Kidney epithelial cell (primary cell): ENCODE results near the gene ORMDL1. TPM values are rescaled to one million over a fixed set of nuclear protein-coding genes. Genes with fewer than 3 reads are reported as not detected.

Experiments used
- DNase-seq: peaks from one replicate; pipeline ENCODE4 v3.0.0-alpha.2; 2010; ENCODE audit warnings: low read depth
- H3K27me3 ChIP-seq: 2 replicates; pipeline ENCODE4 v1.6.0; 2011; ENCODE audit warnings: low read length; ENCODE audit not compliant: control insufficient read depth, insufficient read depth
- H3K36me3 ChIP-seq: 2 replicates; pipeline ENCODE4 v1.5.1; 2011; ENCODE audit warnings: low read length; ENCODE audit not compliant: control insufficient read depth, insufficient read depth
- H3K4me3 ChIP-seq: 2 replicates; pipeline ENCODE4 v1.5.1; 2011; ENCODE audit warnings: low read depth, mild to moderate bottlenecking, control low read depth, low read length
- CTCF ChIP-seq: IDR thresholded peaks from 2 replicates; pipeline ENCODE4 v1.5.1; 2011; ENCODE audit warnings: mild to moderate bottlenecking, moderate library complexity, low read length, control low read depth, inconsistent platforms; ENCODE audit not compliant: insufficient read depth, poor library complexity, severe bottlenecking
- total RNA-seq: library from RNA; depleted of rRNA; stranded (reverse); fragments of >200 nt; gene quantifications from 2 replicates; pipeline ENCODE4 v1.2.3, GENCODE V29; 2015

ORMDL1 gene
- total RNA-seq, 1 donor from 2014 or later: 79.1 TPM

DNA sequence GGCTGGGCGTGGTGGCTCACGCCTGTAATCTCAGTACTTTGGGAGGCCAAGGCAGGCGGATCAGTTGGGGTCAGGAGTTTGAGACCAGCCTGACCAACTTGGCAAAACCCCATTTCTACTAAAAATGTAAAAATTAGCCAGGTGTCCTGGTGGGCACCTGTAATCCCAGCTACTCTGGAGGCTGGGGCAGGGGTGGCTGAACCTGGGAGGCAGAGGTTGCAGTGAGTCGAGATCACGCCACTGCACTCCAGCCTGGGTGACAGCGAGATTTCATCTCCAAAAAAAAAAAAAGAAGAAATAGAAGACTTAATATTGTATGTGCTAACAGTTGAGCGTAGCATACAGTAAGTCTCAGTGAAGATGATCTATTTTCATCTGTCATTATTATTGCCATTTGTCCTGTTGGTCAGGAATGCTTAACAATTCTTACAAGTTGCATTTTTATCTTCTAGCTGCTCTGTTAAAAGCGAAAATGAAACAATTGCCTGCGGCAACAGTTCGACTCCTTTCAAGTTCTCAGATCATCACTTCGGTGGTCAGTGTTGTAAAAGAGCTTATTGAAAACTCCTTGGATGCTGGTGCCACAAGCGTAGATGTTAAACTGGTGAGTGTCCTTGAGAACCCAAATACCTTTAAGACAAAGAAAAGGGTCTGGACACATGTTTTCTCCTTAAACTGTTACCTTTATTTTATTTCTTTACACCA is 7.4 kb upstream of the ORMDL1 start:
- H3K4me3 ChIP-seq: no peak overlapping the region
- no peak for DNase-seq
- TF ChIP-seq CTCF: no peak
- no peaks in the 10 kb centered on the region for H3K36me3 ChIP-seq
- H3K27me3 ChIP-seq: no peaks in the 10 kb centered on the region

GRCh38 chr2:189783451-189783926 is 650 bp downstream of the ORMDL1 start:
- no peak for TF ChIP-seq CTCF
- Histone ChIP-seq H3K4me3 (peak overlapping the region; percentile 93), H3K27me3 (no peaks in the 10 kb centered on the region), H3K36me3 (no peaks in the 10 kb centered on the region)
- no peak for DNase-seq

DNA sequence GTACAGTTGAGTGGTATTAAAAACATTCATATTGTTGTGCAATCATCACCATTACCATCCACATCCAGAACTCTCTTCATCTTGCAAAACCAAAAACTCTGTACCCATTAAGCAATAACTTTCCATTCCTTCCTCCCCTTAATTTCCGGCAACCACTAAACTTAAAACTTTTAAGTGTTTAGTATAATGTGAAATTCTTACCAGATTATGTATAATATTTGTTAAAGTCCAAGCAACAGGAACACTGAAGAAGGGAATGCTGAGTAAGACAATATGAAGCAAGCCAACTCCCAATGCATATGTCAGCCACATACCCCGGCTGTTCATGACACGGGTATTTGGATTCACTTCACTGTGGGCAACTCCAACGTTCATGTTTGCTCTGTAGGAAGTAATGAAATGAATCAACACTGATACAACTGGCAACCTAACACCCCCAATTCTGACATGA is 1.9 kb downstream of the ORMDL1 start:
- TF ChIP-seq CTCF: no peak
- no peak overlapping the region for H3K4me3 ChIP-seq
- DNase-seq: no peak
- H3K27me3 ChIP-seq: no peaks in the 10 kb centered on the region
- H3K36me3 ChIP-seq: no peaks in the 10 kb centered on the region

DNA sequence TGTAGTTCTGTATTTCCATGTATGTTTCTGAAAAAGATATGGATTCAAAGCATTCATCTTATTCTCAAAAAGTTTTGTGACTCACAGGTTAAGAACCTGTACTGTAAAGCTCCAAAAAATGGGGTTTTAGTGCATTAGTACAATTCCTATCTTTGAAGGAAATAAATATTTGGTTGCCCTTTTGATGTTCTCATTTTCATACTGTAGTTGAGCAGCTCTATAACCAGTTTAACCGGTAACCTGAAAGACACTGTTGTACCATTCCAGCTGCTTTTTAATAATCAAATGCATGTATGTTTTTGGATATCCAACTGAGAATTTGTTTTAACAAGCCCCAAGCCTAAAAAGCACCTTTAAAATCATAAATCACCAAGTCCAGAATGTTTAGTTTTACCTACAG is 11.9 kb downstream of the ORMDL1 start:
- DNase-seq: no peak
- no peak for TF ChIP-seq CTCF
- Histone ChIP-seq H3K4me3 (no peak overlapping the region), H3K27me3 (no peaks in the 10 kb centered on the region), H3K36me3 (no peaks in the 10 kb centered on the region)

GRCh38 chr2:189770590-189771322 is 13.4 kb downstream of the ORMDL1 start:
- DNase-seq: no peak
- H3K4me3 ChIP-seq: no peak overlapping the region
- H3K27me3 ChIP-seq: no peaks in the 10 kb centered on the region
- H3K36me3 ChIP-seq: no peaks in the 10 kb centered on the region
- TF ChIP-seq CTCF: no peak
